HepG2 (cell line): ENCODE results near the gene PCSK5. TPM values are rescaled to one million over a fixed set of nuclear protein-coding genes. Genes with fewer than 3 reads are reported as not detected.

ENCODE experiments used
- ATAC-seq: fragments of 200-7000 bp; cut with Tn5 transposase; 3 replicates; pipeline ENCODE4 v1.9.1; 2020; ENCODE audit warnings: mild to moderate bottlenecking, moderate library complexity
- BruUV-seq: library from RNA; stranded (reverse); fragments of 400-500 nt; replicated peaks from 2 replicates; lab custom pipeline; 2021; lab: Mats Ljungman, UMichigan
- CTCF ChIA-PET: fragments of 300-600 bp; formaldehyde crosslinking; extraction: SDS; loops from one replicate; lab custom pipeline; 2021; ENCODE audit warnings: low total read pairs, inconsistent platforms, low intra/inter-chr PET ratio; lab: Yijun Ruan, JAX
- POLR2A ChIA-PET: fragments of 350-600 bp; sonication (Branson Sonifier 250); formaldehyde crosslinking; loops from one replicate; lab custom pipeline; 2020; ENCODE audit warnings: antibody characterized with exemption, inconsistent platforms; lab: Yijun Ruan, JAX
- DNase-seq: peaks from one replicate; pipeline ENCODE4 v3.0.0-alpha.2; 2015; ENCODE audit warnings: low spot score
- FAIRE-seq: peaks from 3 replicates; lab custom pipeline; 2011; peaks lifted over from hg19 to GRCh38; lab: Jason Lieb, UNC
- H2AFZ ChIP-seq: one replicate; pipeline ENCODE4 v1.6.1; 2011; ENCODE audit warnings: low read length, inconsistent platforms
- H3K27ac ChIP-seq: fragments of 300-600 bp; 3 replicates; pipeline ENCODE4 v1.8.0; 2011; ENCODE audit warnings: mixed run types, mild to moderate bottlenecking, mixed read lengths, low read length, inconsistent platforms; ENCODE audit not compliant: insufficient read depth; ENCODE audit errors: extremely low read length
- H3K27me3 ChIP-seq, 2 experiments: fragments of 200-600 bp in 1 of 2; 2 replicates in 1 of 2; 3 replicates in 1 of 2; pipeline versions ENCODE4 v1.6.0 to v1.8.0; 2011; ENCODE audit warnings: low read length in 2 of 2, mild to moderate bottlenecking in 2 of 2, moderate library complexity in 2 of 2, inconsistent platforms in 1 of 2; ENCODE audit not compliant: insufficient read depth in 2 of 2, control insufficient read depth in 1 of 2
- H3K36me3 ChIP-seq, 2 experiments: fragments of 200-600 bp in 1 of 2; replicated peaks in 1 of 2; 2 replicates in 1 of 2; 3 replicates in 1 of 2; pipeline versions ENCODE4 v1.5.1 to v1.8.0; 2011; ENCODE audit warnings: low read length in 2 of 2, inconsistent platforms in 1 of 2; ENCODE audit not compliant: insufficient read depth in 2 of 2, control insufficient read depth in 1 of 2
- H3K4me1 ChIP-seq: 2 replicates; pipeline ENCODE4 v1.5.1; 2012; ENCODE audit warnings: low read length, inconsistent platforms; ENCODE audit not compliant: insufficient read depth
- H3K4me2 ChIP-seq: 2 replicates; pipeline ENCODE4 v1.6.0; 2011; ENCODE audit warnings: low read depth, low read length, inconsistent platforms
- H3K4me3 ChIP-seq, 3 experiments: fragments of 200-600 bp in 1 of 3; sonication (generic), shearing (Covaris generic) in 1 of 3; replicated peaks in 1 of 3; 2 replicates each; pipeline ENCODE4 v1.5.1; 2011 to 2016; ENCODE audit warnings: low read length in 3 of 3, inconsistent platforms in 2 of 3, low read depth in 2 of 3, mild to moderate bottlenecking in 2 of 3, control low read depth in 1 of 3, mixed read lengths in 1 of 3; ENCODE audit not compliant: insufficient read depth in 1 of 3
- H3K79me2 ChIP-seq: one replicate; pipeline ENCODE4 v1.6.1; 2011; ENCODE audit warnings: low read length, inconsistent platforms; ENCODE audit not compliant: insufficient read depth
- H3K9ac ChIP-seq: 2 replicates; pipeline ENCODE4 v1.6.0; 2011; ENCODE audit warnings: mild to moderate bottlenecking, low read depth, low read length, inconsistent platforms; ENCODE audit not compliant: insufficient read depth
- H3K9me3 ChIP-seq: 2 replicates; pipeline ENCODE4 v1.5.1; 2012; ENCODE audit warnings: mild to moderate bottlenecking, low read length
- H4K20me1 ChIP-seq: 2 replicates; pipeline ENCODE4 v1.6.0; 2011; ENCODE audit warnings: inconsistent platforms, mild to moderate bottlenecking, low read length, moderate library complexity; ENCODE audit not compliant: insufficient read depth
- HMGXB3 ChIP-seq: sonication (generic); formaldehyde crosslinking; IDR thresholded peaks from 2 replicates; pipeline ENCODE4 v1.4.0; 2020; ENCODE audit warnings: missing genetic modification reagents, borderline replicate concordance
- KAT2B ChIP-seq: fragments of 150-350 bp; IDR thresholded peaks from 2 replicates; pipeline ENCODE4 v1.6.1; 2014; ENCODE audit warnings: low read depth, low read length, borderline replicate concordance
- NR0B2 ChIP-seq: sonication (generic); formaldehyde crosslinking; IDR thresholded peaks from 2 replicates; pipeline ENCODE4 v1.4.0; 2020; ENCODE audit warnings: mild to moderate bottlenecking, missing genetic modification reagents
- STAG1 ChIP-seq: sonication (generic); formaldehyde crosslinking; IDR thresholded peaks from 2 replicates; pipeline ENCODE4 v1.4.0; 2020; ENCODE audit warnings: missing genetic modification reagents
- TBX2 ChIP-seq: sonication (generic); formaldehyde crosslinking; IDR thresholded peaks from 2 replicates; pipeline ENCODE4 v1.5.0; 2020; ENCODE audit warnings: missing genetic modification reagents, mild to moderate bottlenecking, borderline replicate concordance
- ZNF407 ChIP-seq: sonication (generic); formaldehyde crosslinking; IDR thresholded peaks from one replicate; pipeline ENCODE4 v1.5.1; 2020; ENCODE audit warnings: mild to moderate bottlenecking, missing genetic modification reagents; ENCODE audit errors: not compliant biosample characterization
- ZNF430 ChIP-seq: sonication (generic); formaldehyde crosslinking; IDR thresholded peaks from 2 replicates; pipeline ENCODE4 v1.9.0; 2021; ENCODE audit warnings: mild to moderate bottlenecking, missing genetic modification reagents
- ZNF546 ChIP-seq: sonication (generic); formaldehyde crosslinking; conservative IDR thresholded peaks from 2 replicates; pipeline ENCODE4 v1.8.1; 2023; ENCODE audit warnings: mild to moderate bottlenecking, missing genetic modification reagents
- ZNF644 ChIP-seq: IDR thresholded peaks from 2 replicates; pipeline ENCODE4 v1.6.1; 2016; ENCODE audit warnings: low read depth
- ZNF737 ChIP-seq: sonication (generic); formaldehyde crosslinking; IDR thresholded peaks from 2 replicates; pipeline ENCODE4 v1.5.0; 2020; ENCODE audit warnings: missing genetic modification reagents, mild to moderate bottlenecking, borderline replicate concordance
- WGBS: methylation state at CpG from one replicate; pipeline ENCODE4 v1.1.6; 2017; ENCODE audit warnings: low lambda C conversion rate; 5-methylcytosine and 5-hydroxymethylcytosine counted together
- in situ Hi-C: cut with HindIII; loops from 2 replicates; pipeline ENCODE4 v1.10.0; 2017; ENCODE audit warnings: low pct_unique_long_range_greater_than_20kb; ENCODE audit not compliant: extremely low pct_ligation_motif_present
- intact Hi-C: fragments of 100-400 bp; cut with micrococcal nuclease; formaldehyde crosslinking; loops from one replicate; pipeline ENCODE4 v1.10.0; 2022; ENCODE audit not compliant: unreplicated experiment
- polyA plus RNA-seq, 8 experiments: library from polyadenylated mRNA; depleted of rRNA in 3 of 8; stranded (reverse) in 7 of 8; unstranded in 1 of 8; fragments of >200 nt; fragmentation: Illumina TruSeq in 4 of 8; extraction: Trizol in 4 of 8; gene quantifications; 2 replicates each; pipeline versions ENCODE4 v1.2.1 to v1.2.3, GENCODE V29; 2011 to 2016; ENCODE audit warnings: low read depth in 4 of 8, missing spikeins in 1 of 8, mixed read lengths in 1 of 8; ENCODE audit not compliant: insufficient read depth in 1 of 8
- total RNA-seq, 5 experiments: library from RNA; depleted of rRNA; stranded (reverse); fragments of >200 nt; fragmentation: Illumina TruSeq; extraction: Trizol; gene quantifications; 2 replicates each; pipeline ENCODE4 v1.2.3, GENCODE V29; 2016; ENCODE audit warnings: low read depth in 1 of 5

The PCSK5 gene
- total and polyA plus RNA-seq, 2 of the 13 experiments (the other 11 are each of a cell fraction or from before 2014, with no cell fraction given) = 0.55 to 0.66 TPM

GRCh38 chr9:76321195-76321828, 430.8 kb downstream of the PCSK5 start:
- Histone ChIP-seq H3K4me2 (no peak overlapping the region), H4K20me1 (no peaks in the 10 kb centered on the region), H3K27ac (no peak overlapping the region), H2AFZ (no peak overlapping the region), H3K79me2 (no peaks in the 10 kb centered on the region), H3K9ac (no peak overlapping the region), H3K4me3 (no peak overlapping the region), H3K27me3 (no peaks in the 10 kb centered on the region), H3K36me3 (no peaks in the 10 kb centered on the region), H3K9me3 (no peaks in the 10 kb centered on the region), H3K4me1 (no peaks in the 10 kb centered on the region)
- whole genome bisulfite sequencing = 69% methylated on average over 4 of the region's 9 CpGs
- in situ Hi-C loops (no loop called here), intact Hi-C loops (no loop called here)
- no peak for TF ChIP-seq HMGXB3 (CRISPR knock-in tag)
- TF ChIP-seq KAT2B = no peak
- no peak for TF ChIP-seq NR0B2
- TF ChIP-seq ZNF737 (CRISPR knock-in tag) = no peak
- no peak for TF ChIP-seq ZNF644 (CRISPR knock-in tag)
- TF ChIP-seq STAG1 = no peak
- TF ChIP-seq TBX2 (CRISPR knock-in tag) = no peak
- no peak for TF ChIP-seq ZNF430 (CRISPR knock-in tag)
- no peak for TF ChIP-seq ZNF546 (CRISPR knock-in tag)
- no peak for TF ChIP-seq ZNF407
- ChIA-PET CTCF (no interaction called here), POLR2A (no interaction called here)
- DNase-seq = no peak
- no peak for ATAC-seq
- BruUV-seq = no TSS peak
- no peak for FAIRE-seq
